H9 (cell line): ENCODE data around the gene TSNAXIP1. TPM values are rescaled to one million over a fixed set of nuclear protein-coding genes. Genes with fewer than 3 reads are reported as not detected.
A peak's percentile ranks its signal among the peaks of the same experiment; 100 is the strongest.

Source experiments
- DNase-seq: peaks from one replicate; pipeline ENCODE4 v3.0.0-alpha.2; 2017
- H2AFZ ChIP-seq: one replicate; pipeline ENCODE4 v1.6.1; 2013; ENCODE audit warnings: mild to moderate bottlenecking, low read length, control low read depth, moderate library complexity
- H2AK5ac ChIP-seq: 2 replicates; pipeline ENCODE4 v1.6.1; 2013; ENCODE audit warnings: low read length, control low read depth, mixed read lengths; ENCODE audit not compliant: insufficient read length
- H2BK120ac ChIP-seq: one replicate; pipeline ENCODE4 v1.6.1; 2013; ENCODE audit warnings: low read depth, mild to moderate bottlenecking, low read length, control low read depth, inconsistent platforms; ENCODE audit not compliant: poor library complexity, severe bottlenecking
- H2BK12ac ChIP-seq: 2 replicates; pipeline ENCODE4 v1.6.1; 2013; ENCODE audit warnings: low read length, control low read depth, mixed read lengths, low read depth; ENCODE audit not compliant: insufficient read length
- H2BK15ac ChIP-seq: 2 replicates; pipeline ENCODE4 v1.6.1; 2013; ENCODE audit warnings: low read depth, low read length, control low read depth
- H2BK20ac ChIP-seq: one replicate; pipeline ENCODE4 v1.6.1; 2013; ENCODE audit warnings: low read depth, mild to moderate bottlenecking, low read length, control low read depth, inconsistent platforms; ENCODE audit not compliant: poor library complexity, severe bottlenecking
- H2BK5ac ChIP-seq: 2 replicates; pipeline ENCODE4 v1.6.1; 2013; ENCODE audit warnings: low read length, control low read depth, mixed read lengths; ENCODE audit not compliant: insufficient read length
- H3K14ac ChIP-seq: 2 replicates; pipeline ENCODE4 v1.6.1; 2013; ENCODE audit warnings: low read length, control low read depth; ENCODE audit not compliant: insufficient read depth
- H3K18ac ChIP-seq: 2 replicates; pipeline ENCODE4 v1.6.1; 2013; ENCODE audit warnings: low read depth, mild to moderate bottlenecking, mixed read lengths, low read length, control low read depth; ENCODE audit not compliant: insufficient read length
- H3K23ac ChIP-seq: 2 replicates; pipeline ENCODE4 v1.6.1; 2013; ENCODE audit warnings: low read length, control low read depth, mixed read lengths, low read depth; ENCODE audit not compliant: insufficient read length
- H3K23me2 ChIP-seq: 2 replicates; pipeline ENCODE4 v1.6.1; 2013; ENCODE audit warnings: low read depth, mild to moderate bottlenecking, mixed read lengths, low read length, control low read depth; ENCODE audit not compliant: insufficient read length, poor library complexity, severe bottlenecking
- H3K27ac ChIP-seq: 2 replicates; pipeline ENCODE4 v1.5.1; 2013; ENCODE audit warnings: low read length, control low read depth, mixed read lengths, low read depth; ENCODE audit not compliant: insufficient read length
- H3K27me3 ChIP-seq: 2 replicates; pipeline ENCODE4 v1.6.1; 2013; ENCODE audit warnings: low read length, control low read depth, inconsistent platforms; ENCODE audit not compliant: insufficient read depth
- H3K4ac ChIP-seq: 2 replicates; pipeline ENCODE4 v1.6.1; 2013; ENCODE audit warnings: low read depth, mild to moderate bottlenecking, control low read depth, inconsistent platforms, low read length, moderate library complexity
- H3K4me1 ChIP-seq: 2 replicates; pipeline ENCODE4 v1.6.1; 2013; ENCODE audit warnings: low read length, control low read depth, inconsistent platforms; ENCODE audit not compliant: insufficient read depth
- H3K4me2 ChIP-seq: 2 replicates; pipeline ENCODE4 v1.6.1; 2013; ENCODE audit warnings: low read length, control low read depth, mixed read lengths; ENCODE audit not compliant: insufficient read length, insufficient read depth
- H3K56ac ChIP-seq: 2 replicates; pipeline ENCODE4 v1.6.1; 2013; ENCODE audit warnings: low read depth, mild to moderate bottlenecking, mixed read lengths, low read length, control low read depth; ENCODE audit not compliant: insufficient read length
- H3K79me1 ChIP-seq: 2 replicates; pipeline ENCODE4 v1.6.1; 2013; ENCODE audit warnings: low read depth, mild to moderate bottlenecking, moderate library complexity, low read length, control low read depth, inconsistent platforms; ENCODE audit not compliant: insufficient read depth, poor library complexity, severe bottlenecking
- H3K79me2 ChIP-seq: 2 replicates; pipeline ENCODE4 v1.6.1; 2013; ENCODE audit warnings: low read length, control low read depth, inconsistent platforms; ENCODE audit not compliant: insufficient read depth
- H3K9ac ChIP-seq: 2 replicates; pipeline ENCODE4 v1.6.1; 2013; ENCODE audit warnings: low read length, control low read depth, mixed read lengths; ENCODE audit not compliant: insufficient read length; ENCODE audit errors: extremely low read depth
- H3K9me3 ChIP-seq: one replicate; pipeline ENCODE4 v1.6.1; 2013; ENCODE audit warnings: low read depth, low read length, inconsistent platforms; ENCODE audit not compliant: control insufficient read depth
- H3T11ph ChIP-seq: one replicate; pipeline ENCODE4 v1.6.1; 2013; ENCODE audit warnings: mild to moderate bottlenecking, low read length, control low read depth, inconsistent platforms
- H4K20me1 ChIP-seq: one replicate; pipeline ENCODE4 v1.6.1; 2013; ENCODE audit not compliant: control insufficient read depth, insufficient read length, insufficient read depth
- H4K5ac ChIP-seq: 2 replicates; pipeline ENCODE4 v1.6.1; 2013; ENCODE audit warnings: low read depth, mild to moderate bottlenecking, mixed read lengths, low read length, control low read depth; ENCODE audit not compliant: insufficient read length
- H4K8ac ChIP-seq: replicated peaks from 2 replicates; pipeline ENCODE4 v1.6.1; 2013; ENCODE audit warnings: low read length, control low read depth, mixed read lengths, low read depth; ENCODE audit not compliant: insufficient read length
- H4K91ac ChIP-seq: 2 replicates; pipeline ENCODE4 v1.6.1; 2013; ENCODE audit warnings: low read depth, mild to moderate bottlenecking, moderate library complexity, mixed read lengths, low read length, control low read depth; ENCODE audit not compliant: insufficient read length
- H3K27ac Mint-ChIP-seq, 3 experiments: 2 replicates in 2 of 3; 3 replicates in 1 of 3; pipeline ENCODE4 v1.8.0; 2020 to 2021; ENCODE audit warnings: mixed read lengths in 3 of 3, mild to moderate bottlenecking in 1 of 3, moderate library complexity in 1 of 3
- H3K27me3 Mint-ChIP-seq: 2 replicates; pipeline ENCODE4 v1.8.0; 2021; ENCODE audit warnings: low read depth, mild to moderate bottlenecking, moderate library complexity, mixed read lengths
- H3K36me3 Mint-ChIP-seq, 3 experiments: 2 replicates in 2 of 3; 3 replicates in 1 of 3; pipeline ENCODE4 v1.8.0; 2020 to 2021; ENCODE audit warnings: low read depth in 3 of 3, mixed read lengths in 3 of 3; ENCODE audit not compliant: insufficient read depth in 1 of 3
- H3K4me1 Mint-ChIP-seq, 2 experiments: 2 replicates each; pipeline ENCODE4 v1.8.0; 2020; ENCODE audit warnings: mixed read lengths in 2 of 2
- H3K4me3 Mint-ChIP-seq, 2 experiments: 2 replicates in 1 of 2; 3 replicates in 1 of 2; pipeline ENCODE4 v1.8.0; 2020 to 2021; ENCODE audit warnings: mild to moderate bottlenecking in 2 of 2, mixed read lengths in 2 of 2, moderate library complexity in 1 of 2
- H3K9me3 Mint-ChIP-seq, 2 experiments: 2 replicates in 1 of 2; 3 replicates in 1 of 2; pipeline ENCODE4 v1.8.0; 2020; ENCODE audit warnings: mild to moderate bottlenecking in 2 of 2, mixed read lengths in 2 of 2, moderate library complexity in 1 of 2
- WGBS: extraction: QIAGEN DNeasy Blood & Tissue Kit; methylation state at CpG from one replicate; pipeline ENCODE4 v1.1.7; 2013; ENCODE audit warnings: missing lambda C conversion rate, low lambda C conversion rate, mixed read lengths; ENCODE audit not compliant: insufficient read length; ENCODE audit errors: extremely low coverage; 5-methylcytosine and 5-hydroxymethylcytosine counted together
- total RNA-seq: library from RNA; stranded (reverse); gene quantifications from 2 replicates; pipeline ENCODE4 v1.2.1, GENCODE V29; 2021
- TF ChIP-seq, protein P1 (sequence below): fragments of 200-600 bp; sonication (generic); conservative IDR thresholded peaks from 3 replicates; pipeline ENCODE4 v1.8.0; 2021; ENCODE audit warnings: antibody characterized with exemption, mild to moderate bottlenecking

TSNAXIP1 gene
- total RNA-seq, 1 experiment from 2014 or later = 1.3 TPM

GRCh38 chr16:67845291-67846062 is 38.8 kb downstream of the TSNAXIP1 start:
- H3K27ac ChIP-seq = peak overlapping the region; percentile 61
- Mint-ChIP-seq H3K27me3 (no peaks in the 10 kb centered on the region), H3K27ac (peak overlapping the region; percentile 93 to 98 (median 96); a peak in 6 of 7 replicates), H3K9me3 (peaks cover 0 to 2% of the 10 kb centered on the region in 2 experiments; a peak in 1 of 5 replicates), H3K36me3 (peaks cover 9 to 19% (median 11%) of the 10 kb centered on the region in 3 experiments), H3K4me3 (peak overlapping the region; percentile 73 to 91), H3K4me1 (peaks cover 46 to 52% of the 10 kb centered on the region in 2 experiments)
- no peak overlapping the region for H3K18ac ChIP-seq
- no peak overlapping the region for H3K56ac ChIP-seq
- H4K91ac ChIP-seq = no peak overlapping the region
- H3K14ac ChIP-seq = no peak overlapping the region
- H3K4me1 ChIP-seq = peaks cover 10% of the 10 kb centered on the region; the same call in 1 of the 2 replicates
- peak overlapping the region; percentile 82 for H3K4me2 ChIP-seq
- no peak overlapping the region for H3K4ac ChIP-seq
- H2BK20ac ChIP-seq = no peak overlapping the region
- H4K20me1 ChIP-seq = no peaks in the 10 kb centered on the region
- peaks cover 20% of the 10 kb centered on the region; the same call in 1 of the 2 replicates for H3K79me2 ChIP-seq
- H2AK5ac ChIP-seq = no peak overlapping the region
- H3K9me3 ChIP-seq = no peaks in the 10 kb centered on the region
- H4K5ac ChIP-seq = no peak overlapping the region
- no peak for DNase-seq
- no peak overlapping the region for H3T11ph ChIP-seq
- peaks cover 14% of the 10 kb centered on the region for H3K23me2 ChIP-seq
- H2BK120ac ChIP-seq = no peak overlapping the region
- no peaks in the 10 kb centered on the region for H3K27me3 ChIP-seq
- peak overlapping the region; percentile 80 for H3K9ac ChIP-seq
- H2BK5ac ChIP-seq = no peak overlapping the region
- no peak overlapping the region for H2BK15ac ChIP-seq
- no CpG with 5 or more reads among the region's 5 CpGs for WGBS
- no peak overlapping the region for H2BK12ac ChIP-seq
- no peaks in the 10 kb centered on the region for H3K79me1 ChIP-seq
- no peak overlapping the region for H4K8ac ChIP-seq
- H2AFZ ChIP-seq = no peak overlapping the region
- TF ChIP-seq, protein P1, sequence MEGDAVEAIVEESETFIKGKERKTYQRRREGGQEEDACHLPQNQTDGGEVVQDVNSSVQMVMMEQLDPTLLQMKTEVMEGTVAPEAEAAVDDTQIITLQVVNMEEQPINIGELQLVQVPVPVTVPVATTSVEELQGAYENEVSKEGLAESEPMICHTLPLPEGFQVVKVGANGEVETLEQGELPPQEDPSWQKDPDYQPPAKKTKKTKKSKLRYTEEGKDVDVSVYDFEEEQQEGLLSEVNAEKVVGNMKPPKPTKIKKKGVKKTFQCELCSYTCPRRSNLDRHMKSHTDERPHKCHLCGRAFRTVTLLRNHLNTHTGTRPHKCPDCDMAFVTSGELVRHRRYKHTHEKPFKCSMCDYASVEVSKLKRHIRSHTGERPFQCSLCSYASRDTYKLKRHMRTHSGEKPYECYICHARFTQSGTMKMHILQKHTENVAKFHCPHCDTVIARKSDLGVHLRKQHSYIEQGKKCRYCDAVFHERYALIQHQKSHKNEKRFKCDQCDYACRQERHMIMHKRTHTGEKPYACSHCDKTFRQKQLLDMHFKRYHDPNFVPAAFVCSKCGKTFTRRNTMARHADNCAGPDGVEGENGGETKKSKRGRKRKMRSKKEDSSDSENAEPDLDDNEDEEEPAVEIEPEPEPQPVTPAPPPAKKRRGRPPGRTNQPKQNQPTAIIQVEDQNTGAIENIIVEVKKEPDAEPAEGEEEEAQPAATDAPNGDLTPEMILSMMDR = no peak
- H3K23ac ChIP-seq = no peak overlapping the region
